MM.1S (cell line): ENCODE data around the gene GSE1.

Source experiments
- DNase-seq: peaks from one replicate; pipeline ENCODE4 v3.0.0-alpha.2; 2015
- H2AFZ ChIP-seq: fragments of 300-600 bp; sonication (generic); 2 replicates; pipeline ENCODE4 v1.6.0; 2016; ENCODE audit warnings: antibody characterized with exemption, low read length
- H3F3A ChIP-seq: fragments of 300-600 bp; sonication (generic); 2 replicates; pipeline ENCODE4 v1.6.1; 2016; ENCODE audit warnings: mild to moderate bottlenecking, antibody characterized with exemption, low read length, moderate library complexity, mixed read lengths; ENCODE audit not compliant: insufficient read depth
- H3K27ac ChIP-seq: fragments of 300-600 bp; sonication (generic); 2 replicates; pipeline ENCODE4 v1.5.1; 2016; ENCODE audit warnings: mild to moderate bottlenecking, low read length
- H3K27me3 ChIP-seq: fragments of 300-600 bp; sonication (generic); replicated peaks from 2 replicates; pipeline ENCODE4 v1.6.0; 2016; ENCODE audit warnings: low read length; ENCODE audit not compliant: insufficient read depth
- H3K36me3 ChIP-seq: fragments of 300-600 bp; sonication (generic); replicated peaks from 2 replicates; pipeline ENCODE4 v1.6.1; 2016; ENCODE audit warnings: mild to moderate bottlenecking, low read length, mixed read lengths; ENCODE audit not compliant: insufficient read depth
- H3K4me1 ChIP-seq: fragments of 300-600 bp; sonication (generic); 2 replicates; pipeline ENCODE4 v1.6.1; 2016; ENCODE audit warnings: low read length, mixed read lengths
- H3K4me2 ChIP-seq: fragments of 300-600 bp; sonication (generic); 2 replicates; pipeline ENCODE4 v1.6.0; 2016; ENCODE audit warnings: low read depth, low read length
- H3K4me3 ChIP-seq: fragments of 300-600 bp; sonication (generic); 2 replicates; pipeline ENCODE4 v1.5.1; 2016; ENCODE audit warnings: low read length, mixed read lengths
- H3K79me2 ChIP-seq: fragments of 300-600 bp; sonication (generic); 2 replicates; pipeline ENCODE4 v1.6.1; 2016; ENCODE audit warnings: mixed run types, low read length, mixed read lengths
- H3K9ac ChIP-seq: fragments of 300-600 bp; sonication (generic); 2 replicates; pipeline ENCODE4 v1.6.1; 2016; ENCODE audit warnings: low read length, mixed read lengths
- H3K9me2 ChIP-seq: fragments of 300-600 bp; sonication (generic); replicated peaks from 2 replicates; pipeline ENCODE4 v1.6.1; 2016; ENCODE audit warnings: mild to moderate bottlenecking, low read length, mixed read lengths; ENCODE audit not compliant: insufficient read depth
- H3K9me3 ChIP-seq: fragments of 300-600 bp; sonication (generic); replicated peaks from 2 replicates; pipeline ENCODE4 v1.6.1; 2016; ENCODE audit warnings: mild to moderate bottlenecking, low read length, mixed read lengths; ENCODE audit not compliant: insufficient read depth
- H4K20me1 ChIP-seq: fragments of 300-600 bp; sonication (generic); 2 replicates; pipeline ENCODE4 v1.6.1; 2016; ENCODE audit warnings: mild to moderate bottlenecking, low read length, moderate library complexity, mixed read lengths; ENCODE audit not compliant: insufficient read depth
- EZH2 ChIP-seq: fragments of 300-600 bp; sonication (generic); optimal IDR thresholded peaks from 2 replicates; pipeline ENCODE3; 2017; ENCODE audit warnings: low read depth, mild to moderate bottlenecking, antibody characterized with exemption, low read length, mixed read lengths
- EZH2phosphoT487 ChIP-seq: fragments of 300-600 bp; sonication (generic); IDR thresholded peaks from 2 replicates; pipeline ENCODE4 v1.6.1; 2018; ENCODE audit warnings: antibody characterized with exemption, low read length
- TF ChIP-seq, protein P1 (sequence below): fragments of 300-600 bp; sonication (generic); IDR thresholded peaks from 2 replicates; pipeline ENCODE4 v1.5.1; 2016; ENCODE audit warnings: antibody characterized with exemption, low read length, mixed read lengths

Gene GSE1

DNA sequence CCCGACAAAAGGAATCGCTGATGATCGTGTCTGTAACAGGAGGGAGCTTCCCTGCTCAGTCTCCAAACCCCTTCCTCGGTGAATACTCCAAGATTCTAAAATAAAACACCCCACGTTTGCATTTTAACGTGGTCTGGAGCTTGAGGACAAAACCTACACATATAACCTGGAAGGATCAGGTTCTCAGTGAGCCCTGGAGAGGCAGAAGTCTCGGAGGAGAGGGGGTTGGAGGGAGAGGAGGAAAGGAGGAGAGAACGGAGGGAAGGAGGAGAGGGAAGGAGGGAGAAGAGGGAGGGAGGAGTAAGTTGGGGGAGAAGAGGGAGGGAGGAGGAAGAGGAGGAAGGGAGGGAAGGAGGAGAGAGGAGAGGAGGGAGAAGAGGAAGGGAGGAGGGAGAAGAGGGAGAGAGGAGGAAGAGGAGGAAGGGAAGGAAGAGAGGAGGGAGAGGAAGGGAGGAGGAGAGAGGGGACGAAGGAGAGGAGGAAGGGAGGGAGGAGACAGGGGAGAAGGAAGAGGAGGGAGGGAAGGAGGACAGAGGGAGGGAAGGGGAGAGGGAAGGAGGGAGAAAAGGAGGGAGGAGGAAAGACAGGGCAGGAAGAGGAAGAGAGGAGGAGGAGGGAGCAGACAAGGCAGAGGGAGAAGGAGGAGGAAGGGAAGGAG is 103.0 kb downstream of the GSE1 start:
- no peaks in the 10 kb centered on the region for H4K20me1 ChIP-seq
- no peaks in the 10 kb centered on the region for H3K36me3 ChIP-seq
- H3K9ac ChIP-seq, result no peak overlapping the region
- H3K79me2 ChIP-seq, result no peaks in the 10 kb centered on the region
- H2AFZ ChIP-seq, result no peak overlapping the region
- no peaks in the 10 kb centered on the region for H3K9me3 ChIP-seq
- no peaks in the 10 kb centered on the region for H3K9me2 ChIP-seq
- H3K27me3 ChIP-seq, result peaks cover 18% of the 10 kb centered on the region; the same call in 1 of the 2 replicates
- no peak overlapping the region for H3K4me3 ChIP-seq
- no peak overlapping the region for H3K27ac ChIP-seq
- H3K4me1 ChIP-seq, result no peaks in the 10 kb centered on the region
- H3K4me2 ChIP-seq, result no peak overlapping the region
- H3F3A ChIP-seq, result no peaks in the 10 kb centered on the region
- no peak for DNase-seq
- TF ChIP-seq, protein P1, sequence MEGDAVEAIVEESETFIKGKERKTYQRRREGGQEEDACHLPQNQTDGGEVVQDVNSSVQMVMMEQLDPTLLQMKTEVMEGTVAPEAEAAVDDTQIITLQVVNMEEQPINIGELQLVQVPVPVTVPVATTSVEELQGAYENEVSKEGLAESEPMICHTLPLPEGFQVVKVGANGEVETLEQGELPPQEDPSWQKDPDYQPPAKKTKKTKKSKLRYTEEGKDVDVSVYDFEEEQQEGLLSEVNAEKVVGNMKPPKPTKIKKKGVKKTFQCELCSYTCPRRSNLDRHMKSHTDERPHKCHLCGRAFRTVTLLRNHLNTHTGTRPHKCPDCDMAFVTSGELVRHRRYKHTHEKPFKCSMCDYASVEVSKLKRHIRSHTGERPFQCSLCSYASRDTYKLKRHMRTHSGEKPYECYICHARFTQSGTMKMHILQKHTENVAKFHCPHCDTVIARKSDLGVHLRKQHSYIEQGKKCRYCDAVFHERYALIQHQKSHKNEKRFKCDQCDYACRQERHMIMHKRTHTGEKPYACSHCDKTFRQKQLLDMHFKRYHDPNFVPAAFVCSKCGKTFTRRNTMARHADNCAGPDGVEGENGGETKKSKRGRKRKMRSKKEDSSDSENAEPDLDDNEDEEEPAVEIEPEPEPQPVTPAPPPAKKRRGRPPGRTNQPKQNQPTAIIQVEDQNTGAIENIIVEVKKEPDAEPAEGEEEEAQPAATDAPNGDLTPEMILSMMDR, result no peak
- TF ChIP-seq EZH2 (no peak), EZH2phosphoT487 (no peak)

DNA sequence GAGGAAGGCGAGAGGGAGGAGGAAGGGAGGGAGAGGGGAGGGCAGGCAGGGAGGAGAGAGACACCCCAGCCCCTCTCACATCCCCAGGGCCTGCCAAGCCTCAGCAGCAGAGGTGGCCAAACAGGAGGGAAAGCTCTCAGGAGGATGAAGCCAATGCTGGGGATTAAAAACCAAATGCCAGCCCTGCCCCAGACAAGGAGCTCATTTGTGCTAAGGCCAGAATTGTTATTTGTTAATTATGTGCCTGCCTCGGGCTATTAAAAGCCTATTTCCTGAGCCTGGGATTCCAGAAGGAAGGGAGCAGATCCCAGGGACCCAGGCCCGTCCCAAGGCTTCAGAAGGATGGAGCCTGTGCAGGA is 103.5 kb downstream of the GSE1 start:
- H3K79me2 ChIP-seq, result no peaks in the 10 kb centered on the region
- TF ChIP-seq, protein P1, result no peak
- TF ChIP-seq EZH2phosphoT487 (no peak), EZH2 (no peak)
- H3K4me1 ChIP-seq, result no peaks in the 10 kb centered on the region
- no peaks in the 10 kb centered on the region for H3K36me3 ChIP-seq
- no peaks in the 10 kb centered on the region for H3K9me2 ChIP-seq
- H2AFZ ChIP-seq, result no peak overlapping the region
- H3F3A ChIP-seq, result no peaks in the 10 kb centered on the region
- H3K27ac ChIP-seq, result no peak overlapping the region
- no peak for DNase-seq
- H4K20me1 ChIP-seq, result no peaks in the 10 kb centered on the region
- H3K9ac ChIP-seq, result no peak overlapping the region
- H3K4me3 ChIP-seq, result no peak overlapping the region
- peaks cover 18% of the 10 kb centered on the region; the same call in 1 of the 2 replicates for H3K27me3 ChIP-seq
- no peak overlapping the region for H3K4me2 ChIP-seq
- no peaks in the 10 kb centered on the region for H3K9me3 ChIP-seq

DNA sequence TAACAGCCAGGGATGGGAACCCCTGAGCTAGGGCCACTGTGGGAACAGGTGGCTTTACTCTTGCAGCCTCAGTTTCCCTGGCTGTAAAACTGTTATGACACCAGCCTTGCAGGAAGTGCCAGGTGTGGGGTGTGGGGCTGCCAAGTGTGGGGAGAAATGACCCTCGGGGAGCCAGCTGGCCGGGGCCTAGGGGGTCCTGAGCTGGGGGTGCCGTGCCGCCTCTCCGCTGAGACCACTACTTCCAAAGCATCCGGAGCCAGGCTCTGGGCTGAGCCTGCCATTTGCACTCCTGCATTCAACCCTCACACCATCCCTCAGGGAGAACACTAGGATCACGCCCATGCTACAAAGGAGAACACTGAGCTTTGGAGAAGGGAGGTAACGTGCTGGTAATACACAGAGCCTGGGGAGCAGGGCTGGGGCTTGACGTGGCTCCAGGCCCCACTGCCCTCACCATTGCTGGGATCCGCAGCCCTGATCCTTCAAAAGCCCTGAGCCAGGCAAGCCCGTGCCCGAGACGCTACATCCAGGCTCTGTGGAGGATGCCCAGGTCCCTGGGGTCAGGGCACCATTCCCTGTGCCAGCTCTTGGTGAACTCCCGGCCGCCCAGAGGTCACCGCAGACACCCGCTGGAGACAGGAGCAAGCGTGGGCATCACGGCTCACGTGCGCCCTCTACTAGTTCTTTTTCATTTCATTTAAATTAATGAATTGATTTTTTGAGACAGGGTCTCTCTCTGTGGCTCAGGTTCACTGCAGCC is 104.5 kb downstream of the GSE1 start:
- TF ChIP-seq EZH2phosphoT487, result no peak
- TF ChIP-seq, protein P1, result peak; percentile 47
- no peaks in the 10 kb centered on the region for H3K79me2 ChIP-seq
- H3K9me3 ChIP-seq, result no peaks in the 10 kb centered on the region
- no peaks in the 10 kb centered on the region for H3K4me1 ChIP-seq
- H3K4me3 ChIP-seq, result no peak overlapping the region
- no peaks in the 10 kb centered on the region for H4K20me1 ChIP-seq
- H3K27ac ChIP-seq, result no peak overlapping the region
- H3K4me2 ChIP-seq, result no peak overlapping the region
- peaks cover 18% of the 10 kb centered on the region; the same call in 1 of the 2 replicates for H3K27me3 ChIP-seq
- H3K36me3 ChIP-seq, result no peaks in the 10 kb centered on the region
- no peaks in the 10 kb centered on the region for H3F3A ChIP-seq
- no peaks in the 10 kb centered on the region for H3K9me2 ChIP-seq
- H3K9ac ChIP-seq, result no peak overlapping the region
- H2AFZ ChIP-seq, result no peak overlapping the region
- DNase-seq, result peak; percentile 22
